SK-N-SH (cell line): ENCODE results near the gene KLHL14. TPM values are rescaled to one million over a fixed set of nuclear protein-coding genes. Genes with fewer than 3 reads are reported as not detected.
A peak's percentile ranks its signal among the peaks of the same experiment; 100 is the strongest.

Experiments used
- CTCF ChIA-PET: fragments of 300-600, 350-600 bp; formaldehyde crosslinking; extraction: SDS; loops from one replicate; lab custom pipeline; 2021; lab: Yijun Ruan, JAX
- POLR2A ChIA-PET: fragments of 350-600 bp; sonication (Branson Sonifier 250); formaldehyde crosslinking; extraction: SDS; loops from one replicate; lab custom pipeline; 2020; ENCODE audit warnings: antibody characterized with exemption, inconsistent platforms; lab: Yijun Ruan, JAX
- DNase-seq: peaks from one replicate; pipeline ENCODE4 v3.0.0; 2012
- H2AFZ ChIP-seq: fragments of 200-600 bp; sonication (generic); 2 replicates; pipeline ENCODE4 v1.8.1; 2016; ENCODE audit warnings: antibody characterized with exemption, mild to moderate bottlenecking, low read depth
- H3F3A ChIP-seq: fragments of 200-600 bp; sonication (generic); replicated peaks from 2 replicates; pipeline ENCODE3; 2016; ENCODE audit warnings: antibody characterized with exemption, mild to moderate bottlenecking; ENCODE audit not compliant: insufficient read depth
- H3K27ac ChIP-seq, 2 experiments: fragments of 200-500 bp in 1 of 2; fragments of 200-600 bp in 1 of 2; sonication (Bioruptor generic) in 1 of 2; sonication (generic), shearing (Covaris generic) in 1 of 2; 2 replicates each; pipeline versions ENCODE4 v1.5.1 to v1.6.1; 2014 to 2016; ENCODE audit warnings: low read depth in 2 of 2, inconsistent platforms in 1 of 2, low read length in 1 of 2, mild to moderate bottlenecking in 1 of 2, mixed read lengths in 1 of 2
- H3K27me3 ChIP-seq: fragments of 200-600 bp; sonication (generic), shearing (Covaris generic); 2 replicates; pipeline ENCODE4 v1.6.1; 2016; ENCODE audit warnings: mixed run types; ENCODE audit not compliant: insufficient read depth
- H3K36me3 ChIP-seq, 2 experiments: fragments of 200-500 bp in 1 of 2; fragments of 200-600 bp in 1 of 2; sonication (Bioruptor generic) in 1 of 2; sonication (generic) in 1 of 2; replicated peaks in 1 of 2; 2 replicates each; pipeline versions ENCODE3 to v1.5.1; 2014 to 2016; ENCODE audit warnings: low read length in 1 of 2, mild to moderate bottlenecking in 1 of 2; ENCODE audit not compliant: insufficient read depth in 2 of 2, control insufficient read depth in 1 of 2
- H3K4me1 ChIP-seq, 2 experiments: fragments of 200-500 bp in 1 of 2; fragments of 200-600 bp in 1 of 2; sonication (Bioruptor generic) in 1 of 2; sonication (generic), shearing (Covaris generic) in 1 of 2; 2 replicates each; pipeline versions ENCODE4 v1.5.1 to v1.6.1; 2014 to 2016; ENCODE audit warnings: low read depth in 1 of 2, low read length in 1 of 2, mixed run types in 1 of 2; ENCODE audit not compliant: insufficient read depth in 2 of 2, control insufficient read depth in 1 of 2
- H3K4me2 ChIP-seq: fragments of 200-600 bp; sonication (generic), shearing (Covaris generic); 2 replicates; pipeline ENCODE4 v1.6.1; 2017; ENCODE audit warnings: mixed run types
- H3K4me3 ChIP-seq, 2 experiments: fragments of 200-500 bp in 1 of 2; fragments of 200-600 bp in 1 of 2; sonication (Bioruptor generic) in 1 of 2; sonication (generic), shearing (Covaris generic) in 1 of 2; 2 replicates each; pipeline versions ENCODE4 v1.5.1 to v1.8.1; 2014 to 2016; ENCODE audit warnings: low read depth in 2 of 2, inconsistent platforms in 1 of 2, low read length in 1 of 2, mild to moderate bottlenecking in 1 of 2, mixed read lengths in 1 of 2, moderate library complexity in 1 of 2
- H3K79me2 ChIP-seq: fragments of 200-600 bp; sonication (generic); 2 replicates; pipeline ENCODE4 v1.8.1; 2017; ENCODE audit warnings: mild to moderate bottlenecking; ENCODE audit not compliant: insufficient read depth
- H3K9ac ChIP-seq: fragments of 200-600 bp; sonication (generic); 2 replicates; pipeline ENCODE4 v1.6.1; 2017; ENCODE audit warnings: mixed run types
- H3K9me2 ChIP-seq: fragments of 200-600 bp; sonication (generic); 2 replicates; pipeline ENCODE4 v1.6.1; 2017; ENCODE audit warnings: mixed run types
- H3K9me3 ChIP-seq: fragments of 200-600 bp; sonication (generic); 2 replicates; pipeline ENCODE4 v1.6.1; 2017; ENCODE audit warnings: mixed run types, mild to moderate bottlenecking, moderate library complexity
- H4K20me1 ChIP-seq: fragments of 200-600 bp; sonication (generic); 2 replicates; pipeline ENCODE4 v1.6.1; 2017; ENCODE audit warnings: mild to moderate bottlenecking, mixed run types; ENCODE audit not compliant: insufficient read depth
- EP300 ChIP-seq, 2 experiments: IDR thresholded peaks; 2 replicates each; pipeline versions ENCODE4 v1.4.0 to v1.6.1; 2012; ENCODE audit warnings: borderline replicate concordance in 1 of 2, low read depth in 1 of 2, low read length in 1 of 2
- EZH2phosphoT487 ChIP-seq: fragments of 200-600 bp; sonication (generic); IDR thresholded peaks from 2 replicates; pipeline ENCODE4 v1.6.1; 2017; ENCODE audit warnings: low read depth, mixed run types, mild to moderate bottlenecking, antibody characterized with exemption, moderate library complexity, borderline replicate concordance
- FOXM1 ChIP-seq: IDR thresholded peaks from 2 replicates; pipeline ENCODE4 v1.4.0; 2012; ENCODE audit warnings: low read depth, mild to moderate bottlenecking
- GATA2 ChIP-seq: sonication (generic); formaldehyde crosslinking; IDR thresholded peaks from 2 replicates; pipeline ENCODE4 v1.5.0; 2020; ENCODE audit warnings: mild to moderate bottlenecking, missing genetic modification reagents
- JUND ChIP-seq: IDR thresholded peaks from 2 replicates; pipeline ENCODE4 v1.4.0; 2012
- NFIC ChIP-seq: IDR thresholded peaks from 2 replicates; pipeline ENCODE4 v1.4.0; 2012; ENCODE audit warnings: borderline replicate concordance
- NRF1 ChIP-seq: IDR thresholded peaks from 2 replicates; pipeline ENCODE4 v1.6.1; 2012; ENCODE audit warnings: low read depth, mild to moderate bottlenecking, low read length
- PBX3 ChIP-seq: IDR thresholded peaks from 2 replicates; pipeline ENCODE4; 2012
- RAD21 ChIP-seq: IDR thresholded peaks from 2 replicates; pipeline ENCODE4 v1.6.1; 2012; ENCODE audit warnings: mild to moderate bottlenecking, low read length
- RFX5 ChIP-seq: IDR thresholded peaks from 2 replicates; pipeline ENCODE4 v1.6.1; 2012; ENCODE audit warnings: mild to moderate bottlenecking, improper control_type of control experiment, low read length
- RXRA ChIP-seq: IDR thresholded peaks from 2 replicates; pipeline ENCODE4 v1.4.0; 2012; ENCODE audit warnings: low read depth, mild to moderate bottlenecking, borderline replicate concordance
- SIN3A ChIP-seq: IDR thresholded peaks from 2 replicates; pipeline ENCODE4 v1.6.1; 2012; ENCODE audit warnings: low read depth, mild to moderate bottlenecking, low read length, moderate library complexity, borderline replicate concordance
- TAF1 ChIP-seq: IDR thresholded peaks from 2 replicates; pipeline ENCODE4 v1.6.1; 2012; ENCODE audit warnings: low read depth, mild to moderate bottlenecking, low read length, moderate library complexity, borderline replicate concordance
- TCF12 ChIP-seq: IDR thresholded peaks from 2 replicates; pipeline ENCODE4 v1.4.0; 2012
- TEAD4 ChIP-seq: IDR thresholded peaks from 2 replicates; pipeline ENCODE4 v1.4.0; 2012; ENCODE audit warnings: mild to moderate bottlenecking, borderline replicate concordance; ENCODE audit not compliant: insufficient read depth
- USF1 ChIP-seq: IDR thresholded peaks from 2 replicates; pipeline ENCODE4 v1.4.0; 2012; ENCODE audit warnings: low read depth, borderline replicate concordance
- USF2 ChIP-seq: fragments of 150-350 bp; IDR thresholded peaks from 2 replicates; pipeline ENCODE4 v1.6.1; 2017; ENCODE audit warnings: antibody characterized with exemption, low read length, low read depth, borderline replicate concordance
- YY1 ChIP-seq: IDR thresholded peaks from 2 replicates; pipeline ENCODE4 v1.4.0; 2012; ENCODE audit warnings: low read depth, mild to moderate bottlenecking
- ZBTB33 ChIP-seq: IDR thresholded peaks from 2 replicates; pipeline ENCODE4 v1.4.0; 2012; ENCODE audit warnings: low read depth, borderline replicate concordance
- WGBS: methylation state at CpG from one replicate; pipeline ENCODE4 v1.1.6; 2017; ENCODE audit warnings: low lambda C conversion rate; 5-methylcytosine and 5-hydroxymethylcytosine counted together
- polyA plus RNA-seq, 3 experiments: library from polyadenylated mRNA; depleted of rRNA; stranded (reverse); fragments of >200 nt; gene quantifications; 2 replicates each; pipeline ENCODE4 v1.2.3, GENCODE V29; 2012
- TF ChIP-seq, protein P1 (sequence below): fragments of 200-600 bp; sonication (generic); IDR thresholded peaks from 2 replicates; pipeline ENCODE4 v1.6.1; 2017; ENCODE audit warnings: antibody characterized with exemption, mild to moderate bottlenecking, moderate library complexity

The KLHL14 gene
- polyA plus RNA-seq, 1 of the 3 experiments (the other 2 are of a cell fraction) = not detected

GRCh38 chr18:32669549-32670165 lies 103.2 kb downstream of the KLHL14 start:
- no peaks in the 10 kb centered on the region for H3K9me3 ChIP-seq
- H3K4me1 ChIP-seq = no peaks in the 10 kb centered on the region
- H3K27ac ChIP-seq = no peak overlapping the region
- no peak overlapping the region for H3K9ac ChIP-seq
- H3K36me3 ChIP-seq = no peaks in the 10 kb centered on the region
- H3K9me2 ChIP-seq = no peaks in the 10 kb centered on the region
- no peaks in the 10 kb centered on the region for H3K79me2 ChIP-seq
- H4K20me1 ChIP-seq = no peaks in the 10 kb centered on the region
- TF ChIP-seq, protein P1, sequence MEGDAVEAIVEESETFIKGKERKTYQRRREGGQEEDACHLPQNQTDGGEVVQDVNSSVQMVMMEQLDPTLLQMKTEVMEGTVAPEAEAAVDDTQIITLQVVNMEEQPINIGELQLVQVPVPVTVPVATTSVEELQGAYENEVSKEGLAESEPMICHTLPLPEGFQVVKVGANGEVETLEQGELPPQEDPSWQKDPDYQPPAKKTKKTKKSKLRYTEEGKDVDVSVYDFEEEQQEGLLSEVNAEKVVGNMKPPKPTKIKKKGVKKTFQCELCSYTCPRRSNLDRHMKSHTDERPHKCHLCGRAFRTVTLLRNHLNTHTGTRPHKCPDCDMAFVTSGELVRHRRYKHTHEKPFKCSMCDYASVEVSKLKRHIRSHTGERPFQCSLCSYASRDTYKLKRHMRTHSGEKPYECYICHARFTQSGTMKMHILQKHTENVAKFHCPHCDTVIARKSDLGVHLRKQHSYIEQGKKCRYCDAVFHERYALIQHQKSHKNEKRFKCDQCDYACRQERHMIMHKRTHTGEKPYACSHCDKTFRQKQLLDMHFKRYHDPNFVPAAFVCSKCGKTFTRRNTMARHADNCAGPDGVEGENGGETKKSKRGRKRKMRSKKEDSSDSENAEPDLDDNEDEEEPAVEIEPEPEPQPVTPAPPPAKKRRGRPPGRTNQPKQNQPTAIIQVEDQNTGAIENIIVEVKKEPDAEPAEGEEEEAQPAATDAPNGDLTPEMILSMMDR = peak; percentile 32
- no peak for TF ChIP-seq GATA2 (CRISPR knock-in tag)
- TF ChIP-seq, all 33 proteins: peak for 1
- CTCF ChIA-PET = no interaction called here
- whole genome bisulfite sequencing = 13% methylated on average over 5 of the region's 5 CpGs
- Histone ChIP-seq H3K27me3 (no peaks in the 10 kb centered on the region), H3K4me3 (no peak overlapping the region), H3F3A (no peaks in the 10 kb centered on the region), H2AFZ (no peak overlapping the region), H3K4me2 (no peak overlapping the region)
- peak; percentile 4 for DNase-seq
- POLR2A ChIA-PET = no interaction called here

GRCh38 chr18:32668956-32669355 lies 103.9 kb downstream of the KLHL14 start:
- DNase-seq = no peak
- no peaks in the 10 kb centered on the region for H3K9me3 ChIP-seq
- CTCF ChIA-PET = no interaction called here
- no peaks in the 10 kb centered on the region for H3K36me3 ChIP-seq
- no peak overlapping the region for H3K4me2 ChIP-seq
- H3K4me1 ChIP-seq = no peaks in the 10 kb centered on the region
- no peak overlapping the region for H3K9ac ChIP-seq
- no peaks in the 10 kb centered on the region for H3K9me2 ChIP-seq
- no peak overlapping the region for H3K27ac ChIP-seq
- no peak for TF ChIP-seq RXRA
- no peak for TF ChIP-seq RAD21
- TF ChIP-seq USF2 = no peak
- TF ChIP-seq FOXM1 = no peak
- no peak for TF ChIP-seq TAF1
- TF ChIP-seq ZBTB33 = no peak
- no peak for TF ChIP-seq EZH2phosphoT487
- TF ChIP-seq TEAD4 = no peak
- TF ChIP-seq EP300 (IDR thresholded peaks at IDR 0.05; ENCODE audit: borderline replicate concordance in 1 of 2, low read depth in 1 of 2, low read length in 1 of 2) = no peak
- no peak for TF ChIP-seq PBX3
- TF ChIP-seq YY1 = no peak
- TF ChIP-seq SIN3A = no peak
- no peak for TF ChIP-seq RFX5
- no peak for TF ChIP-seq NFIC
- no peak for TF ChIP-seq USF1
- TF ChIP-seq NRF1 = no peak
- TF ChIP-seq TCF12 = no peak
- TF ChIP-seq JUND = no peak
- TF ChIP-seq, all 33 proteins: peak for 0
- no peak overlapping the region for H3K4me3 ChIP-seq
- POLR2A ChIA-PET = no interaction called here
- H3K79me2 ChIP-seq = no peaks in the 10 kb centered on the region
- WGBS = 42% methylated on average over 1 of the region's 1 CpG
- no peaks in the 10 kb centered on the region for H3F3A ChIP-seq
- no peaks in the 10 kb centered on the region for H4K20me1 ChIP-seq
- no peak overlapping the region for H2AFZ ChIP-seq
- no peaks in the 10 kb centered on the region for H3K27me3 ChIP-seq
